ENCODE measurements around the gene RTL1. TPM values are rescaled to one million over a fixed set of nuclear protein-coding genes. Genes with fewer than 3 reads are reported as not detected.

Gene RTL1
- total and polyA plus RNA-seq, 5 donors from 2014 or later: not detected

DNA sequence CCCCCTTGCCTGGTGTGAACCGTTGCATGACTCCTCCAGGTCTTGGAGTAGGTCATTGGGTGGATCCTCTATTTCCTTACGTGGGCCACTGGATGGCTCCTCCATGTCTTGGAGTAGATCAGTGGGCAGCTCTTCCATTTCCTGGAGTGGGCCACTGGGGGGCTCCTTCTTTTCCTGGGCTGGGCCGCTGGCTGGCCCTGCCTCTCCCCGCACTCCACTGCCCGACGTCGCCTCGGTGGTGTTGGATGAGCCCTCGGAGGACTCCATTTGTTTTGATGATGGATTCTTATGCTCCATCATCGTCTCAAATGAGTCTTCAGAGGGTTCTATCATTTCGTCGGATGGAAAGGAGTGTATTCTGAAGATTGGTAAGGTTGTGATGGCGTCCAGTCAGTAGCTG, 19.1 kb downstream of the RTL1 start:
- H3K4me3 Mint-ChIP-seq: no peak overlapping the region
- DNase-seq (no peak), ATAC-seq (ENCODE audit: low read depth in 2 of 2) (no peak)
- no peaks in the 10 kb centered on the region for H3K36me3 Mint-ChIP-seq
- H3K27me3 Mint-ChIP-seq: peaks cover 5% of the 10 kb centered on the region
- H3K4me1 Mint-ChIP-seq: no peaks in the 10 kb centered on the region
- no peaks in the 10 kb centered on the region for H3K9me3 ChIP-seq (ENCODE audit: control insufficient read depth in 2 of 2, low read length in 2 of 2)
- H3K9me3 Mint-ChIP-seq: peaks cover 0 to 5% (median 0%) of the 10 kb centered on the region in 7 donors
- H3K27ac ChIP-seq (ENCODE audit: insufficient read depth, low read length, poor library complexity, severe bottlenecking): no peak overlapping the region
- H3K27me3 ChIP-seq (ENCODE audit: control insufficient read depth, insufficient read depth, low read length): peaks cover 1% of the 10 kb centered on the region
- H3K27ac Mint-ChIP-seq: no peak overlapping the region
- no peak overlapping the region for H3K4me3 ChIP-seq (ENCODE audit: low read depth, low read length)
- no peaks in the 10 kb centered on the region for H3K4me1 ChIP-seq (ENCODE audit: control insufficient read depth, insufficient read depth, low read length, poor library complexity, severe bottlenecking)
- no peaks in the 10 kb centered on the region for H3K36me3 ChIP-seq (ENCODE audit: control insufficient read depth, insufficient read depth, low read length)

GRCh38 chr14:100883789-100884101, 19.8 kb downstream of the RTL1 start:
- Histone ChIP-seq H3K9me3 (ENCODE audit: control insufficient read depth in 2 of 2, low read length in 2 of 2) (no peaks in the 10 kb centered on the region), H3K36me3 (ENCODE audit: control insufficient read depth, insufficient read depth, low read length) (no peaks in the 10 kb centered on the region), H3K27me3 (ENCODE audit: control insufficient read depth, insufficient read depth, low read length) (peaks cover 1% of the 10 kb centered on the region), H3K27ac (ENCODE audit: insufficient read depth, low read length, poor library complexity, severe bottlenecking) (no peak overlapping the region), H3K4me3 (ENCODE audit: low read depth, low read length) (no peak overlapping the region), H3K4me1 (ENCODE audit: control insufficient read depth, insufficient read depth, low read length, poor library complexity, severe bottlenecking) (no peaks in the 10 kb centered on the region)
- Mint-ChIP-seq H3K4me1 (no peaks in the 10 kb centered on the region), H3K36me3 (no peaks in the 10 kb centered on the region), H3K9me3 (peaks cover 0 to 5% (median 0%) of the 10 kb centered on the region in 7 donors), H3K27me3 (peaks cover 5% of the 10 kb centered on the region), H3K4me3 (no peak overlapping the region), H3K27ac (no peak overlapping the region)
- DNase-seq (no peak), ATAC-seq (ENCODE audit: low read depth in 2 of 2) (no peak)

- ATAC-seq (ENCODE audit: low read depth in 2 of 2) (no peak), DNase-seq (no peak)
- Histone ChIP-seq H3K4me1 (ENCODE audit: control insufficient read depth, insufficient read depth, low read length, poor library complexity, severe bottlenecking) (no peaks in the 10 kb centered on the region), H3K9me3 (ENCODE audit: control insufficient read depth in 2 of 2, low read length in 2 of 2) (no peaks in the 10 kb centered on the region), H3K4me3 (ENCODE audit: low read depth, low read length) (no peak overlapping the region), H3K36me3 (ENCODE audit: control insufficient read depth, insufficient read depth, low read length) (no peaks in the 10 kb centered on the region), H3K27ac (ENCODE audit: insufficient read depth, low read length, poor library complexity, severe bottlenecking) (no peak overlapping the region), H3K27me3 (ENCODE audit: control insufficient read depth, insufficient read depth, low read length) (peaks cover 1% of the 10 kb centered on the region)
- H3K27ac Mint-ChIP-seq: no peak overlapping the region
- H3K4me3 Mint-ChIP-seq: no peak overlapping the region
- no peaks in the 10 kb centered on the region for H3K4me1 Mint-ChIP-seq
- H3K9me3 Mint-ChIP-seq: peaks cover 0 to 5% (median 0%) of the 10 kb centered on the region in 7 donors
- no peaks in the 10 kb centered on the region for H3K36me3 Mint-ChIP-seq
- H3K27me3 Mint-ChIP-seq: peaks cover 5% of the 10 kb centered on the region
These were observed 20.3 kb downstream of the RTL1 start for GRCh38 chr14:100882991-100883788.

DNA sequence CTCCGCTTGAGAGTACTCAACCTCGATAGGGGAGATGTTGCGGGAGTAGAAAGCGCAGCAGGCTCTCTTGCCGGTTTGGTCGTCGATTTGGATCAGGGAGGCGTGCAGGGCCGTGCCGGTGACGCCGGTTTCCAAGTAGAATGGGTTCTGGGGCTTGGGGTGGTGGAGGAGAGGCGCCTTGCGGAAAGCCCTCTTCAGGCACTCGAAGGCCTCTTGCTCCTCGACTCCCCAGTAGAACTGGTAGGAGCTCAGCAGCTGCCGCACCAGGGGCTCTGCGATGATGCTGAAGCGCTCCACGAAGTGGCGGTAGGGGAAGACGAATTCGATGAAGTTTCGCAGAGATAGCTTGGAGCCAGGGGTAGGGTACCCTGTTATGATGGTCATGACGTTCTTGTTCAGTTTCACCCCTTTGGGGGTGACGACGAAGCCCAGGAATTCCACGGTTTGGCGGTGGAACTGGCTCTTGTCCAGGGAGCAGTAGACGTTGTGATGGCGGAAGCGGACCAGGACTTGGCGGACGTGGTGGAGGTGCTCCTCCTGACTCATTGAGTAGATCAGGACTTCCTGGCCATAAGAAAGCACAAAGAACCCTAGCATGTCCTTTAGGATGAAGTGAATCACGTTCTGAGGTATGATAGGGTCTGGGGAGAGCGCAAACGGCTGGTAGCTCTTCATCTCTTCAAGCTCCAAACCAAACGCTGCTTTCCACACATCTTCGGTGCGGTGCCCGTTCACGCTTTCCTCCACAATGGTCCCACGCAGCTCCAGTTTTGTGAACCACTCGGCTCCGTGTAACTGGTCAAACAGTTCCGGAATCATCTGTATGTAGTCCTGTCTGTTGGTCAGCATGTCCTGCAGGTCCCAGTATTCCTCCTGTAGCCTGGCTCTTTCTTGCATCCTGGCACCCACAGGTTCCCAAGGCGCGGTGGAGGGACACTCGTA, 21.2 kb downstream of the RTL1 start:
- H3K36me3 ChIP-seq (ENCODE audit: control insufficient read depth, insufficient read depth, low read length): no peaks in the 10 kb centered on the region
- Mint-ChIP-seq H3K27ac (no peak overlapping the region), H3K9me3 (peaks cover 0 to 5% (median 0%) of the 10 kb centered on the region in 7 donors), H3K27me3 (peaks cover 3% of the 10 kb centered on the region), H3K4me1 (no peaks in the 10 kb centered on the region), H3K4me3 (no peak overlapping the region), H3K36me3 (no peaks in the 10 kb centered on the region)
- H3K4me1 ChIP-seq (ENCODE audit: control insufficient read depth, insufficient read depth, low read length, poor library complexity, severe bottlenecking): no peaks in the 10 kb centered on the region
- no peaks in the 10 kb centered on the region for H3K27me3 ChIP-seq (ENCODE audit: control insufficient read depth, insufficient read depth, low read length)
- no peak overlapping the region for H3K27ac ChIP-seq (ENCODE audit: insufficient read depth, low read length, poor library complexity, severe bottlenecking)
- H3K9me3 ChIP-seq (ENCODE audit: control insufficient read depth in 2 of 2, low read length in 2 of 2): no peaks in the 10 kb centered on the region
- ATAC-seq (ENCODE audit: low read depth in 2 of 2) (no peak), DNase-seq (no peak)
- no peak overlapping the region for H3K4me3 ChIP-seq (ENCODE audit: low read depth, low read length)

GRCh38 chr14:100881211-100882025, 22.1 kb downstream of the RTL1 start:
- ATAC-seq (ENCODE audit: low read depth in 2 of 2) (no peak), DNase-seq (no peak)
- Histone ChIP-seq H3K4me3 (ENCODE audit: low read depth, low read length) (no peak overlapping the region), H3K9me3 (ENCODE audit: control insufficient read depth in 2 of 2, low read length in 2 of 2) (no peaks in the 10 kb centered on the region), H3K27ac (ENCODE audit: insufficient read depth, low read length, poor library complexity, severe bottlenecking) (no peak overlapping the region), H3K27me3 (ENCODE audit: control insufficient read depth, insufficient read depth, low read length) (no peaks in the 10 kb centered on the region), H3K4me1 (ENCODE audit: control insufficient read depth, insufficient read depth, low read length, poor library complexity, severe bottlenecking) (no peaks in the 10 kb centered on the region), H3K36me3 (ENCODE audit: control insufficient read depth, insufficient read depth, low read length) (no peaks in the 10 kb centered on the region)
- Mint-ChIP-seq H3K4me1 (no peaks in the 10 kb centered on the region), H3K36me3 (no peaks in the 10 kb centered on the region), H3K9me3 (peaks cover 0 to 5% (median 0%) of the 10 kb centered on the region in 7 donors), H3K4me3 (no peak overlapping the region), H3K27ac (no peak overlapping the region), H3K27me3 (no peaks in the 10 kb centered on the region)

DNA sequence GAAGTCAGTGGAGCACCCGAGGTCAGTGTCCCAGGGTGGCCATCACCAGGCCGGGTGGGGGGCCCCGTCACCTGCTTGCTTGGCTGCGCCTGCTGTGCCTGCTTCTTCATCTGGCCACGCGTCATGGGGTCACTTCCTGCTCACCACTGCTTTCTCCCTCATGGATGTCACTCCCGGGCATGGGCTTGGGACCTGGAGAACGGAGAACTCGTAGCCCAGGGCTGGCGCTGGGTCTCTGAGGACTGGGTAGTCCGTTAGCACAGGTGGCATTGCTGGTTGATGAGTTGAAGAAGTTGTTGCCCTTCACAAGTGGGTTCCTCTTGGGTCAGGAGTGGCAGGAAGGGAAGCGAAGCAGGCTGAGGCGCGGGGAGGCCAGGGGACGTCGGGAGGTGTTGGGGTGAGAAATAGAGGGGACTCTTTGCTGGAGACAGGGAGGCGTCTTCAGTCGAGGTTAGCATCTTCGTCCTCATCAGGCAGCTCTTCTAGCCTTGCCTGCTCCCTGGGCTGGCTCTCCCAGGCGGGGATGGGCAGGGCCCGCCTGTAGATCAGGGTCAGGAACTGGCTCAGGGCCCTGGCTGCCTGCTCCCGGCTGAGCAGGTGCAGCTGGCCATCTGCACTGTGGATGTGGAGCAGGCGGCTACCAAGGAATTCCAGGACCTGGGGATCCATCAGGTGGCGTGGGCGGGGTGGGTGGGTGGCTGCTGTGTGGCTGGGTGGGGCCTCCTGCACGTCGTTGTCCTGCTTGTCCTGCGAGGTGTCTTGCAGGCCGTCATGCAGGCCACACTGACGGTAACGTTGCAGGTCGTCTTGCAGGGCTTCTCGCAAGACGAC, 23.0 kb downstream of the RTL1 start:
- Histone ChIP-seq H3K9me3 (ENCODE audit: control insufficient read depth in 2 of 2, low read length in 2 of 2) (no peaks in the 10 kb centered on the region), H3K36me3 (ENCODE audit: control insufficient read depth, insufficient read depth, low read length) (no peaks in the 10 kb centered on the region), H3K27me3 (ENCODE audit: control insufficient read depth, insufficient read depth, low read length) (no peaks in the 10 kb centered on the region), H3K4me1 (ENCODE audit: control insufficient read depth, insufficient read depth, low read length, poor library complexity, severe bottlenecking) (no peaks in the 10 kb centered on the region), H3K27ac (ENCODE audit: insufficient read depth, low read length, poor library complexity, severe bottlenecking) (no peak overlapping the region), H3K4me3 (ENCODE audit: low read depth, low read length) (no peak overlapping the region)
- Mint-ChIP-seq H3K27me3 (no peaks in the 10 kb centered on the region), H3K27ac (peak overlapping the region in 1 of 3 donors; percentile 82), H3K9me3 (peaks cover 0 to 5% (median 0%) of the 10 kb centered on the region in 7 donors), H3K36me3 (no peaks in the 10 kb centered on the region), H3K4me3 (no peak overlapping the region), H3K4me1 (no peaks in the 10 kb centered on the region)
- DNase-seq (no peak), ATAC-seq (ENCODE audit: low read depth in 2 of 2) (no peak)

DNA sequence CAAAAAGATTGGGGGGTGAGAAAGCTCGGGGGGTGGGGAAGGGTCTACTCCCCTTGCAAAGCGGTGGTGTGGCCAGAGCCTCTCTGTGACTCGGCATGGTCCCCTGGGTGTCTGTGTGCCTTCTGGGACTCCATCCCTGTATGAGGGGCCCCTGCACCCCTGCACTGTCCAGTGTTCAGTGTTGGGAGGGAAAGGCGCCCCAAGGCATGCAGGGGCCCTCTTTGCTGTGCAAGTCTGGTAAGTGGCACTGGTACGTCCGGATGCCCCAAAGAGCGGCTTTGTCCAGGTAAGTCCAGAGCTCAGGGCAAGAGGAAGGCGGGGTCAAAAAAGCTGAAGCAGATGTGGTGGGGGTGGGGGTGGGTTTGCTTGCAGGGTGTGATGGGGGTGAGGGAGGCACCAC, 23.7 kb downstream of the RTL1 start:
- H3K36me3 Mint-ChIP-seq: no peaks in the 10 kb centered on the region
- Histone ChIP-seq H3K4me1 (ENCODE audit: control insufficient read depth, insufficient read depth, low read length, poor library complexity, severe bottlenecking) (no peaks in the 10 kb centered on the region), H3K4me3 (ENCODE audit: low read depth, low read length) (no peak overlapping the region), H3K27ac (ENCODE audit: insufficient read depth, low read length, poor library complexity, severe bottlenecking) (no peak overlapping the region), H3K9me3 (ENCODE audit: control insufficient read depth in 2 of 2, low read length in 2 of 2) (no peaks in the 10 kb centered on the region), H3K27me3 (ENCODE audit: control insufficient read depth, insufficient read depth, low read length) (no peaks in the 10 kb centered on the region), H3K36me3 (ENCODE audit: control insufficient read depth, insufficient read depth, low read length) (no peaks in the 10 kb centered on the region)
- ATAC-seq (ENCODE audit: low read depth in 2 of 2) (no peak), DNase-seq (no peak)
- peaks cover 0 to 5% (median 0%) of the 10 kb centered on the region in 7 donors for H3K9me3 Mint-ChIP-seq
- H3K27ac Mint-ChIP-seq: peak overlapping the region in 1 of 3 donors; percentile 80
- no peaks in the 10 kb centered on the region for H3K27me3 Mint-ChIP-seq
- H3K4me1 Mint-ChIP-seq: no peaks in the 10 kb centered on the region
- H3K4me3 Mint-ChIP-seq: no peak overlapping the region
